Endothelial cell (in vitro differentiated cells): ENCODE results near the gene DLGAP1. TPM values are rescaled to one million over a fixed set of nuclear protein-coding genes. Genes with fewer than 3 reads are reported as not detected.

Source experiments
- DNase-seq: peaks from one replicate; pipeline ENCODE4 v3.0.0; 2021; ENCODE audit warnings: low spot score
- H3K27ac Mint-ChIP-seq: one replicate; pipeline ENCODE4 v1.8.0; 2021; ENCODE audit warnings: mixed read lengths, inconsistent platforms; ENCODE audit not compliant: unreplicated experiment
- H3K27me3 Mint-ChIP-seq: one replicate; pipeline ENCODE4 v1.8.0; 2021; ENCODE audit warnings: mild to moderate bottlenecking, moderate library complexity, mixed read lengths, inconsistent platforms; ENCODE audit not compliant: unreplicated experiment
- H3K36me3 Mint-ChIP-seq: one replicate; pipeline ENCODE4 v1.8.0; 2021; ENCODE audit warnings: mild to moderate bottlenecking, low read depth, mixed read lengths, inconsistent platforms; ENCODE audit not compliant: unreplicated experiment
- H3K4me1 Mint-ChIP-seq: one replicate; pipeline ENCODE4 v1.8.0; 2021; ENCODE audit warnings: mild to moderate bottlenecking, mixed read lengths, inconsistent platforms; ENCODE audit not compliant: unreplicated experiment
- H3K4me3 Mint-ChIP-seq: one replicate; pipeline ENCODE4 v1.8.0; 2021; ENCODE audit warnings: mild to moderate bottlenecking, mixed read lengths, inconsistent platforms; ENCODE audit not compliant: unreplicated experiment
- H3K9me3 Mint-ChIP-seq: one replicate; pipeline ENCODE4 v1.8.0; 2021; ENCODE audit warnings: mixed read lengths, inconsistent platforms; ENCODE audit not compliant: unreplicated experiment
- total RNA-seq: library from RNA; stranded (reverse); fragmentation: NEBNext Ultra II Directional; extraction: Animal tissue kit (Norgen Biotek cat#: 25700); gene quantifications from one replicate; pipeline ENCODE4 v1.2.1, GENCODE V29; 2021; ENCODE audit not compliant: unreplicated experiment
- TF ChIP-seq, protein P1 (sequence below): fragments of 200-600 bp; sonication (generic); IDR thresholded peaks from one replicate; pipeline ENCODE4 v1.5.0; 2021; ENCODE audit warnings: antibody characterized with exemption; ENCODE audit not compliant: unreplicated experiment

Gene DLGAP1
- total RNA-seq, 1 donor from 2014 or later, result 1.8 TPM

DNA sequence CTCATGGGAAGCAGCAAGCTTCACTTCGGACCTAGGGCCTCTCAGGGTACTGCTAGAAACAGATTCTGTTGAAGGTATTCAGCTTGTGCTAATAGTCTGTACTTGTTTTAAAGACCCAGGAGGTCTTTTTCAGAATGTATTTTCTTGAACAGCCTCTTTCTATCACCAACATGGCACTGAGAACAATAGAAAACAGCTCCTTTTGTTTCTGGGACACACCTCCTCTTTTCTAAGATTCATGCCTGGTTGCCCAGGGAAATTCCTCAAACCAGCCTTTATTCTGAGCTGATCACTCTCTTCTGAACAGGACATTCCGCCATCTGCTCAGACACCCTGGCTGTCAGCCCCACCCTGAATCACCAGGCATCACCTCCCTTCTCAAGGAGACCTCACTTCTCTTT is 615.5 kb downstream of the DLGAP1 start:
- TF ChIP-seq, protein P1, sequence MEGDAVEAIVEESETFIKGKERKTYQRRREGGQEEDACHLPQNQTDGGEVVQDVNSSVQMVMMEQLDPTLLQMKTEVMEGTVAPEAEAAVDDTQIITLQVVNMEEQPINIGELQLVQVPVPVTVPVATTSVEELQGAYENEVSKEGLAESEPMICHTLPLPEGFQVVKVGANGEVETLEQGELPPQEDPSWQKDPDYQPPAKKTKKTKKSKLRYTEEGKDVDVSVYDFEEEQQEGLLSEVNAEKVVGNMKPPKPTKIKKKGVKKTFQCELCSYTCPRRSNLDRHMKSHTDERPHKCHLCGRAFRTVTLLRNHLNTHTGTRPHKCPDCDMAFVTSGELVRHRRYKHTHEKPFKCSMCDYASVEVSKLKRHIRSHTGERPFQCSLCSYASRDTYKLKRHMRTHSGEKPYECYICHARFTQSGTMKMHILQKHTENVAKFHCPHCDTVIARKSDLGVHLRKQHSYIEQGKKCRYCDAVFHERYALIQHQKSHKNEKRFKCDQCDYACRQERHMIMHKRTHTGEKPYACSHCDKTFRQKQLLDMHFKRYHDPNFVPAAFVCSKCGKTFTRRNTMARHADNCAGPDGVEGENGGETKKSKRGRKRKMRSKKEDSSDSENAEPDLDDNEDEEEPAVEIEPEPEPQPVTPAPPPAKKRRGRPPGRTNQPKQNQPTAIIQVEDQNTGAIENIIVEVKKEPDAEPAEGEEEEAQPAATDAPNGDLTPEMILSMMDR, result no peak
- Mint-ChIP-seq H3K4me3 (no peak overlapping the region), H3K27me3 (no peaks in the 10 kb centered on the region), H3K4me1 (no peaks in the 10 kb centered on the region), H3K9me3 (no peaks in the 10 kb centered on the region), H3K36me3 (no peaks in the 10 kb centered on the region), H3K27ac (no peak overlapping the region)
- DNase-seq, result no peak

- Mint-ChIP-seq H3K4me3 (no peak overlapping the region), H3K27me3 (no peaks in the 10 kb centered on the region), H3K9me3 (no peaks in the 10 kb centered on the region), H3K4me1 (no peaks in the 10 kb centered on the region), H3K36me3 (no peaks in the 10 kb centered on the region), H3K27ac (no peak overlapping the region)
- TF ChIP-seq, protein P1, result no peak
- no peak for DNase-seq
Observed at GRCh38 chr18:3836483-3837335, 618.4 kb downstream of the DLGAP1 start.

GRCh38 chr18:3832025-3832638 is 623.0 kb downstream of the DLGAP1 start:
- DNase-seq, result no peak
- Mint-ChIP-seq H3K27me3 (no peaks in the 10 kb centered on the region), H3K4me3 (no peak overlapping the region), H3K36me3 (no peaks in the 10 kb centered on the region), H3K9me3 (no peaks in the 10 kb centered on the region), H3K4me1 (no peaks in the 10 kb centered on the region), H3K27ac (no peak overlapping the region)
- TF ChIP-seq, protein P1, result no peak

DNA sequence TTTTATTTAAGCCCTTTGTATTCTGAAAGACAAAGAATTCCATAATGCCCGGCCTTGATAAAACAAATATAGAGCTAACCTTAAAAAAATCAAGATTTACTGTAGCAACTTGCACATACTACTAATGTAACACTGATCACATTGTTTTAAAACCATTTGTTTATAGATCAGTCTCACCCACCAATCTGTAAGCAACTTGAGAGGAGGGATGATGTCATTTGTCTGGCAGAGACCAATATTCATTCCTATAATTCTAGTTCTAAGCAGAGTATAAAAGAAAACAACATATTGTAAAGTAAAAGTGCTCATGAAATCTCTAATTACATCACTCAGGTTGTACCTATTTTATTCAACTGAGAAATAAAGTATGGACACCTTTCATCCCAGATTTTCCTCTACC is 624.5 kb downstream of the DLGAP1 start:
- H3K36me3 Mint-ChIP-seq, result no peaks in the 10 kb centered on the region
- no peaks in the 10 kb centered on the region for H3K27me3 Mint-ChIP-seq
- TF ChIP-seq, protein P1, result no peak
- no peak overlapping the region for H3K27ac Mint-ChIP-seq
- no peaks in the 10 kb centered on the region for H3K4me1 Mint-ChIP-seq
- DNase-seq, result no peak
- H3K9me3 Mint-ChIP-seq, result no peaks in the 10 kb centered on the region
- no peak overlapping the region for H3K4me3 Mint-ChIP-seq
